Stimulated activated CD8-positive, alpha-beta memory T cell treated with anti-CD3 and anti-CD28 coated beads, Interleukin-15, amount 100 ng/mL, for 4 hours (primary cell): Measurements from ENCODE around the gene MIF4GD.

Source experiments
- DNase-seq, 2 donors: peaks; one replicate each; pipeline ENCODE4 v3.0.0-alpha.2; 2020; ENCODE audit warnings: low read depth in 2 of 2

MIF4GD gene

GRCh38 chr17:75237100-75238014 lies 33.7 kb downstream of the MIF4GD start:
- no peak for DNase-seq

GRCh38 chr17:75232786-75233185 lies 38.2 kb downstream of the MIF4GD start:
- DNase-seq = no peak

DNA sequence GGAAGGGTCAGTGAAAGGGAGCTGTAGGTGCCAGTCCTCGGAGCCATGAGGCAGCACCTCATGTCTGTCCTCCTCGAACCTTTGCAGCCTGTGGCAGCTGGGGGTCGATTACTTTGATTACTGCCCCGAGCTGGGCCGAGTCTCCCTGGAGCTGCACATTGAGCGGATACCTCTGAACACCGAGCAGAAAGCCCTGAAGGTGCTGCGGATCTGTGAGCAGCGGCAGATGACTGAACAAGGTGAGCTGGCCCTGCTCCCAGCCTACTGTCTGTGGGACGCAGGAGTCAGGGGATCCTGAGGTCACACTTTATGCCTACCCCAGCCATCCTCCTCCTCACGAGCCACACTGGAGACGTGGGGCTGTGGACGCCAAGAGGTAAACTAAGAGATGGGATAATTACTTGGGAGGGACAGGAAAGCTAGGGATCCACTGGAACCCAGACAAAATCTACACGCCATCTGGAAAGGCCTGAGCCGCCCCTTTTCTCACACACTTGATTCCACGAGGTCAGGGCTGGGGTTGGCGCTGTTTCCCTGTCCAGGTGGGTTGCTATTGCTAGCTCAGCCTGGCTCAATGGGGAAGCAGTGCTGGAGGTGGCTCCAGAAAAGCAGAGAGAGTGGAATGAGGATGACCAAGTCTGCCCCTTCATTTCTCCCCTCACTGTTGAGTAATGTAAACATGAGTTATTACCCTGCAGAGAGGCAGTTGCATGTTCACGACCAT lies 39.1 kb downstream of the MIF4GD start:
- DNase-seq = no peak

DNA sequence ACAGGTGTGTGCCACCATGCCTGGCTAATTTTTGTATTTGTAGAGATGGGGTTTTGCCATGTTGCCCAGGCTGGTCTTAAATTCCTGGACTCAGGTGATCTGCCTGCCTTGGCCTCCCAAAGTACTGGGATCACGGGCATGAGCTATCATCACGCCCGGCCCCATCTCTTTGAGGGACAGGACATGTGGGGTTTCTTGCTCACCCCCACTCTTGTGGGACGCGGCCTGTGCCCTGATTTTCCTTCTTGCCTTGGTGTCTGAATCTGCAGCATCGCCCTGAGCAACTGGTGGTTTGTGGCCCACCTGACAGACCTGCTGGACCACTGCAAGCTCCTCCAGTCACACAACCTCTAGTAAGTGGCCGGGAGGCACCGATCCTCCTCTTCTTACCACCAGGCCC lies 40.0 kb downstream of the MIF4GD start:
- no peak for DNase-seq

DNA sequence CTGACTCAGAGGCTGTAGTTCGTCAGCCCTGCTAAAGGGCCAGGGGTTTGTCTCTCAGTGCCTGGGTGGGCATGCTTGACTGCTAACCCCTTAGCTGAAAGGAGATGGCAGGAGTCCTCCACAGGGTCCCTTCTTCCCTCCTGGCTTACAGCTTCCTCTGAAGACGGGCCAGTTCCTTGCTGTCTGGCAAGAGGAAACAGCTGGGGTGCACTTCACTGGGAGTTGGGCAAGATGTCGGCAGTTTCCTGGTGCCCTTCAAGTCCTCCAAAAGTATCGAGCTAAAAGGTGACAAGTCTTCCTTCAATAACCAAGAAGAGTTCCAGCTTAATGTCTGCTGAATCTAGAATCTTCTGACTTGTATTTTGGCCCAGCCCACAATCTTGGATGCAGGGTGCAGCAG lies 42.2 kb downstream of the MIF4GD start:
- DNase-seq = no peak

DNA sequence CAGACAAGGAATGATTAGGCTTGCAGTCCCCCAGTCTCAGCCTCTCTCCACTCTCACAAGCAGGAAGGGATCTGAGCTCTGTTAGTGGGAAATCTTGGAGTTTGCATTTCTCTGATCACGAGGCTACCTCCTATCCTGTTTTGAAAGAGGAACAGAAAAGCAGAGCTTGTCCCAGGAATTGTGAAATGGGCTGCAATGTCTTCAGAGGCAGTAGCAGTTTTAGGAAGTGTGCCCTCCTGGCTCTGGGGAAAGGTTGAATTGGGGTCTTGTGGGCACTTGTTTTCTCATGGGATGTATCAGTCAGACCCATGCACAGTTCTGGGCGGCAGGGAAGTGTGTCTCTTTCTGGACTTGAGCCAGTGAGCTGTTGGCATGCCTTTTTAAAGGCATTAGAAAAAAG lies 42.7 kb downstream of the MIF4GD start:
- DNase-seq = no peak

GRCh38 chr17:75227729-75228128 lies 43.3 kb downstream of the MIF4GD start:
- DNase-seq = no peak

GRCh38 chr17:75225016-75225415 lies 46.0 kb downstream of the MIF4GD start:
- DNase-seq = no peak

DNA sequence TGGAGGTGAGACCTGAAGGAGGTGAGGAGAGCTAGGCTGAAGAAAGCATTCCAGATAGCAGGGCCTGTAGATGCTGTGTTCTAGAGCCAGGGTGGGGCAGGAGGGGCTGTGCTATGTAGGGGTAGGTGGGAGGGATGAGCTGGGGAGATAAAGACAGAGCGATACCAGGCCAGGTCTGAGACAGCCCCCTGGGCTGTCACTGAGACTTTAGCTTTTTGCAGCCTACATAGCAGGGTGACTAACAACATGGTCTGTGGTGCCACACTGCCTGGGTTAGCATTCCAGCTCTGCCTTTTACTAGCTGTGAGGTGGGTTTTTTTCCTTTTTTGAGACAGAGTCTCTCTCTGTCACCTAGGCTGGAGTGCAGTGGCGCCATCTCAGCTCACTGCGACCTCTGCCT lies 51.2 kb downstream of the MIF4GD start:
- DNase-seq = no peak

DNA sequence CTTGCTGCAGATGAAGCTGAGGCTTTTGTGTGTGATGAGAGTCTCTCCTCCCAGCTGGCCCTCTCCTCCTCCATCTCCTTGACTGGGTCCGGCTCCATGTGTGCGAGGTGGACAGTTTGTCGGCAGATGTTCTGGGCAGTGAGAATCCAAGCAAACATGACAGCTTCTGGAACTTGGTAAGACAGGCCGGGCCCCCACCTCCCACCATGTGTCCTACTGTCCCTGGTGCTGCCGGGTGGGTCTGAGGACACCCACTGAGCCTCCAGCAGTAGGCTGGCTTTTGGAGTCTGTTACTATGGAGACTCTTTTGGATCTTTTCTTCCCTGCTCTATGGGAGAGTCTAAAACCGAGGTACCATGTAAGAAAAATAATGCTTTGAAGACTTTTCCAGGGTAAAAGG lies 52.9 kb downstream of the MIF4GD start:
- no peak for DNase-seq
